CD14-positive monocyte (primary cell): ENCODE results near the gene CTTN. TPM values are rescaled to one million over a fixed set of nuclear protein-coding genes. Genes with fewer than 3 reads are reported as not detected.

Experiments used
- DNase-seq, 3 donors: peaks; one replicate each; pipeline ENCODE4 v3.0.0-alpha.2; 2011 to 2022
- H2AFZ ChIP-seq: 2 replicates; pipeline ENCODE4 v1.6.0; 2012; ENCODE audit warnings: mild to moderate bottlenecking, low read depth, low read length, inconsistent platforms; ENCODE audit not compliant: insufficient read depth, poor library complexity, severe bottlenecking
- H3K27ac ChIP-seq, 2 donors: 1 replicate in 1 of 2; 2 replicates in 1 of 2; pipeline ENCODE4 v1.5.1; 2012 to 2013; ENCODE audit warnings: low read length in 2 of 2, control low read depth in 1 of 2, inconsistent platforms in 1 of 2, low read depth in 1 of 2, mild to moderate bottlenecking in 1 of 2
- H3K27me3 ChIP-seq, 2 donors: one replicate each; pipeline versions ENCODE4 v1.6.0 to v1.6.1; 2011 to 2013; ENCODE audit warnings: low read length in 2 of 2; ENCODE audit not compliant: control insufficient read depth in 2 of 2, insufficient read depth in 2 of 2
- H3K36me3 ChIP-seq, 2 donors: replicated peaks in 1 of 2; 1 replicate in 1 of 2; 2 replicates in 1 of 2; pipeline versions ENCODE4 v1.5.1 to v1.6.1; 2012 to 2013; ENCODE audit warnings: low read length in 2 of 2, control low read depth in 1 of 2, inconsistent platforms in 1 of 2, mild to moderate bottlenecking in 1 of 2; ENCODE audit not compliant: insufficient read depth in 2 of 2, control insufficient read depth in 1 of 2
- H3K4me1 ChIP-seq, 2 donors: 1 replicate in 1 of 2; 2 replicates in 1 of 2; pipeline versions ENCODE4 v1.5.1 to v1.6.1; 2012 to 2013; ENCODE audit warnings: low read length in 2 of 2, control low read depth in 1 of 2, inconsistent platforms in 1 of 2, mild to moderate bottlenecking in 1 of 2, moderate library complexity in 1 of 2; ENCODE audit not compliant: insufficient read depth in 2 of 2, control insufficient read depth in 1 of 2
- H3K4me2 ChIP-seq: replicated peaks from 2 replicates; pipeline ENCODE3; 2012; ENCODE audit warnings: low read length, moderate library complexity, mild to moderate bottlenecking; ENCODE audit not compliant: poor library complexity, severe bottlenecking; ENCODE audit errors: extremely low read depth
- H3K4me3 ChIP-seq, 3 experiments: fragments of 200-600 bp in 1 of 3; sonication (generic) in 1 of 3; replicated peaks in 1 of 3; 1 replicate in 2 of 3; 2 replicates in 1 of 3; pipeline ENCODE4 v1.5.1; 2011 to 2013; ENCODE audit warnings: low read length in 3 of 3, mild to moderate bottlenecking in 3 of 3, control low read depth in 2 of 3, low read depth in 2 of 3, inconsistent platforms in 1 of 3, moderate library complexity in 1 of 3
- H3K79me2 ChIP-seq: 2 replicates; pipeline ENCODE4 v1.6.0; 2012; ENCODE audit warnings: mild to moderate bottlenecking, control low read depth, inconsistent platforms, low read length, moderate library complexity; ENCODE audit not compliant: insufficient read depth
- H3K9ac ChIP-seq: 2 replicates; pipeline ENCODE4 v1.6.0; 2017; ENCODE audit warnings: low read length, mild to moderate bottlenecking; ENCODE audit not compliant: insufficient read depth, poor library complexity, severe bottlenecking
- H3K9me3 ChIP-seq, 2 donors: replicated peaks in 1 of 2; 1 replicate in 1 of 2; 2 replicates in 1 of 2; pipeline versions ENCODE4 v1.5.1 to v1.6.1; 2012 to 2013; ENCODE audit warnings: low read length in 2 of 2, control low read depth in 1 of 2; ENCODE audit not compliant: control insufficient read depth in 1 of 2, insufficient read depth in 1 of 2
- H4K20me1 ChIP-seq: 2 replicates; pipeline ENCODE4 v1.6.0; 2012; ENCODE audit warnings: mild to moderate bottlenecking, low read length, control low read depth, moderate library complexity; ENCODE audit not compliant: insufficient read depth
- H3K27ac Mint-ChIP-seq, 7 donors: one replicate each; pipeline ENCODE4 v1.8.0; 2020; ENCODE audit warnings: mild to moderate bottlenecking in 7 of 7, mixed read lengths in 7 of 7, moderate library complexity in 6 of 7, inconsistent platforms in 2 of 7
- H3K27me3 Mint-ChIP-seq, 3 donors: one replicate each; pipeline ENCODE4 v1.8.0; 2021 to 2022; ENCODE audit warnings: low read depth in 3 of 3, mild to moderate bottlenecking in 3 of 3, mixed read lengths in 3 of 3, moderate library complexity in 3 of 3, inconsistent platforms in 1 of 3
- H3K36me3 Mint-ChIP-seq, 2 donors: one replicate each; pipeline ENCODE4 v1.8.0; 2020; ENCODE audit warnings: mixed read lengths in 2 of 2, inconsistent platforms in 1 of 2, mild to moderate bottlenecking in 1 of 2
- H3K4me1 Mint-ChIP-seq: one replicate; pipeline ENCODE4 v1.8.0; 2020; ENCODE audit warnings: mild to moderate bottlenecking, mixed read lengths
- H3K4me3 Mint-ChIP-seq, 2 donors: one replicate each; pipeline ENCODE4 v1.8.0; 2020; ENCODE audit warnings: mild to moderate bottlenecking in 2 of 2, mixed read lengths in 2 of 2, moderate library complexity in 1 of 2
- H3K9me3 Mint-ChIP-seq, 7 donors: one replicate each; pipeline ENCODE4 v1.8.0; 2020 to 2022; ENCODE audit warnings: mixed read lengths in 7 of 7, mild to moderate bottlenecking in 6 of 7, moderate library complexity in 6 of 7, inconsistent platforms in 2 of 7
- WGBS: methylation state at CpG from one replicate; pipeline ENCODE4 v1.1.5; 2013; ENCODE audit warnings: missing lambda C conversion rate; ENCODE audit not compliant: insufficient coverage; 5-methylcytosine and 5-hydroxymethylcytosine counted together
- intact Hi-C, 2 donors: fragments of 100-400 bp; cut with micrococcal nuclease; formaldehyde crosslinking; loops; one replicate each; pipeline versions ENCODE4 v1.15.0 to v1.15.1; 2023
- polyA plus RNA-seq, 3 donors: library from polyadenylated mRNA; depleted of rRNA in 1 of 3; unstranded in 2 of 3; stranded (reverse) in 1 of 3; fragments of 300-500 nt in 2 of 3; fragments of >200 nt in 1 of 3; fragmentation: Illumina TruSeq in 2 of 3; gene quantifications; 1 replicate in 2 of 3; 2 replicates in 1 of 3; pipeline ENCODE4 v1.2.3, GENCODE V29; 2012 to 2021
- TF ChIP-seq, protein P1 (sequence below): fragments of 200-600 bp; IDR thresholded peaks from one replicate; pipeline ENCODE4 v1.8.0; 2022; ENCODE audit warnings: antibody characterized with exemption, mild to moderate bottlenecking

The CTTN gene
- polyA plus RNA-seq, 3 donors: 0.05 to 0.11 TPM; not detected in 1

GRCh38 chr11:70473873-70474690 lies 75.8 kb downstream of the CTTN start:
- 92% methylated on average over 17 of the region's 18 CpGs for WGBS
- TF ChIP-seq, protein P1, sequence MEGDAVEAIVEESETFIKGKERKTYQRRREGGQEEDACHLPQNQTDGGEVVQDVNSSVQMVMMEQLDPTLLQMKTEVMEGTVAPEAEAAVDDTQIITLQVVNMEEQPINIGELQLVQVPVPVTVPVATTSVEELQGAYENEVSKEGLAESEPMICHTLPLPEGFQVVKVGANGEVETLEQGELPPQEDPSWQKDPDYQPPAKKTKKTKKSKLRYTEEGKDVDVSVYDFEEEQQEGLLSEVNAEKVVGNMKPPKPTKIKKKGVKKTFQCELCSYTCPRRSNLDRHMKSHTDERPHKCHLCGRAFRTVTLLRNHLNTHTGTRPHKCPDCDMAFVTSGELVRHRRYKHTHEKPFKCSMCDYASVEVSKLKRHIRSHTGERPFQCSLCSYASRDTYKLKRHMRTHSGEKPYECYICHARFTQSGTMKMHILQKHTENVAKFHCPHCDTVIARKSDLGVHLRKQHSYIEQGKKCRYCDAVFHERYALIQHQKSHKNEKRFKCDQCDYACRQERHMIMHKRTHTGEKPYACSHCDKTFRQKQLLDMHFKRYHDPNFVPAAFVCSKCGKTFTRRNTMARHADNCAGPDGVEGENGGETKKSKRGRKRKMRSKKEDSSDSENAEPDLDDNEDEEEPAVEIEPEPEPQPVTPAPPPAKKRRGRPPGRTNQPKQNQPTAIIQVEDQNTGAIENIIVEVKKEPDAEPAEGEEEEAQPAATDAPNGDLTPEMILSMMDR: no peak
- H3K79me2 ChIP-seq: no peaks in the 10 kb centered on the region
- H2AFZ ChIP-seq: no peak overlapping the region
- no peaks in the 10 kb centered on the region for H3K36me3 ChIP-seq
- Mint-ChIP-seq H3K27ac (no peak overlapping the region), H3K4me3 (no peak overlapping the region), H3K4me1 (peaks cover 2% of the 10 kb centered on the region), H3K36me3 (no peaks in the 10 kb centered on the region), H3K27me3 (peaks cover 3 to 9% (median 8%) of the 10 kb centered on the region in 3 donors), H3K9me3 (no peaks in the 10 kb centered on the region)
- DNase-seq: no peak
- H3K9me3 ChIP-seq: no peaks in the 10 kb centered on the region
- intact Hi-C loops: loop anchor here in 1 of 2 donors (10.0 kb wide), 1 partner anchor 281 kb away; no protein-coding TSS in a partner anchor
- H3K4me2 ChIP-seq: no peak overlapping the region
- H3K4me3 ChIP-seq: no peak overlapping the region
- H3K27ac ChIP-seq: no peak overlapping the region
- no peaks in the 10 kb centered on the region for H3K27me3 ChIP-seq
- H3K9ac ChIP-seq: no peak overlapping the region
- H4K20me1 ChIP-seq: no peaks in the 10 kb centered on the region
- no peaks in the 10 kb centered on the region for H3K4me1 ChIP-seq

GRCh38 chr11:70474710-70475109 lies 76.4 kb downstream of the CTTN start:
- TF ChIP-seq, protein P1: no peak
- Histone ChIP-seq H3K27ac (no peak overlapping the region), H3K36me3 (no peaks in the 10 kb centered on the region), H3K27me3 (no peaks in the 10 kb centered on the region), H4K20me1 (no peaks in the 10 kb centered on the region), H3K9ac (no peak overlapping the region), H3K4me1 (no peaks in the 10 kb centered on the region), H3K9me3 (no peaks in the 10 kb centered on the region), H3K79me2 (no peaks in the 10 kb centered on the region), H3K4me3 (no peak overlapping the region), H3K4me2 (no peak overlapping the region), H2AFZ (no peak overlapping the region)
- peaks cover 2% of the 10 kb centered on the region for H3K4me1 Mint-ChIP-seq
- no peak overlapping the region for H3K4me3 Mint-ChIP-seq
- peaks cover 3 to 9% (median 8%) of the 10 kb centered on the region in 3 donors for H3K27me3 Mint-ChIP-seq
- no peak for DNase-seq
- no peaks in the 10 kb centered on the region for H3K9me3 Mint-ChIP-seq
- no peak overlapping the region for H3K27ac Mint-ChIP-seq
- intact Hi-C loops: loop anchor here in 1 of 2 donors (10.0 kb wide), 1 partner anchor 280 kb away; no protein-coding TSS in a partner anchor
- no peaks in the 10 kb centered on the region for H3K36me3 Mint-ChIP-seq
- WGBS: 92% methylated on average over 5 of the region's 8 CpGs
